Suprapubic skin (tissue), 4 donors: Measurements from ENCODE around the gene P2RY13.

ENCODE experiments used
- POLR2A ChIP-seq, 2 donors: fragments of 450-650 bp; IDR thresholded peaks; one replicate each; pipeline ENCODE4 v1.6.1; 2017; ENCODE audit warnings: antibody characterized with exemption in 2 of 2, mild to moderate bottlenecking in 2 of 2, moderate library complexity in 2 of 2
- POLR2AphosphoS5 ChIP-seq, 3 donors: sonication (generic); formaldehyde crosslinking; IDR thresholded peaks; one replicate each; pipeline ENCODE4 v1.6.1; 2017; ENCODE audit warnings: antibody characterized with exemption in 3 of 3
- TF ChIP-seq, protein P1 (sequence below), 2 donors: fragments of 200-600 bp in 1 of 2; fragments of 450-650 bp in 1 of 2; sonication (generic) in 1 of 2; IDR thresholded peaks; one replicate each; pipeline ENCODE4 v1.5.1; 2016 to 2019; ENCODE audit warnings: antibody characterized with exemption in 2 of 2, mild to moderate bottlenecking in 1 of 2, moderate library complexity in 1 of 2

DNA sequence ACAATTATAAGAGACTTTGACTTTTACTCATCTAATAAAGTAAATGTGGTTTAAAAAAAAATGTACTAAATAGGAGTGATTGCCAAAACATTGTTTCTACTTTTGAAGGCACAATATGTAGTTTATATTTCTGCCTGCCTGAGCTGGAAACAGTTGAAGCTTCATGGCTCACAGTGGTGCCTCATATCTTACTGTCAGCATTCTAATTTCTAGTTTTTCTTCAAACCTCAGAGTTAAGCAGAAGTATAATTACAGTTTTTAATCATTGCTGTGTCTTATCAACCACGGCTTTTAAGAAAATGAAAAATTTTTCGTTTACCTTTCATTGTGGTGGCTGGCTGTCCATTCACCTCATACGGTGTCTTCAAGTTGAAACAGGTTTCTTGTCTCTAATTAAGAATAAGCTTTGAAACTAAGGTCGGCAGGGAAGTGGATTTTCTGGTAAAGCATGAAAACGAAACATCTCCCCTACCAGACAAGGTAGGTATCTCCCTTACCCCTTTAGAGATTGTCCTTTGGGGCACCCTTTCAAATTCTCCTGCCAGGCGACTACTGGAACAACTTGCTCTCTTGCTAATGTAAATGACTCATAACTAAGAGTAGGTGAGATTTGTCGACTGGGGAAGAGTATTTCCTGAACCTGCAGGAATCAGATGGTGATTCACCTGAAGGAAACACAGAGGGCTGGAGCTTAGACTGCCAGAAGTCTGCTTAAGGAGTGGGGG is 12.9 kb downstream of the P2RY13 start, which contains the start of gene GPR87:
- TF ChIP-seq, protein P1, sequence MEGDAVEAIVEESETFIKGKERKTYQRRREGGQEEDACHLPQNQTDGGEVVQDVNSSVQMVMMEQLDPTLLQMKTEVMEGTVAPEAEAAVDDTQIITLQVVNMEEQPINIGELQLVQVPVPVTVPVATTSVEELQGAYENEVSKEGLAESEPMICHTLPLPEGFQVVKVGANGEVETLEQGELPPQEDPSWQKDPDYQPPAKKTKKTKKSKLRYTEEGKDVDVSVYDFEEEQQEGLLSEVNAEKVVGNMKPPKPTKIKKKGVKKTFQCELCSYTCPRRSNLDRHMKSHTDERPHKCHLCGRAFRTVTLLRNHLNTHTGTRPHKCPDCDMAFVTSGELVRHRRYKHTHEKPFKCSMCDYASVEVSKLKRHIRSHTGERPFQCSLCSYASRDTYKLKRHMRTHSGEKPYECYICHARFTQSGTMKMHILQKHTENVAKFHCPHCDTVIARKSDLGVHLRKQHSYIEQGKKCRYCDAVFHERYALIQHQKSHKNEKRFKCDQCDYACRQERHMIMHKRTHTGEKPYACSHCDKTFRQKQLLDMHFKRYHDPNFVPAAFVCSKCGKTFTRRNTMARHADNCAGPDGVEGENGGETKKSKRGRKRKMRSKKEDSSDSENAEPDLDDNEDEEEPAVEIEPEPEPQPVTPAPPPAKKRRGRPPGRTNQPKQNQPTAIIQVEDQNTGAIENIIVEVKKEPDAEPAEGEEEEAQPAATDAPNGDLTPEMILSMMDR (IDR thresholded peaks at IDR 0.05): no peak
- no peak for TF ChIP-seq POLR2AphosphoS5 (IDR thresholded peaks at IDR 0.05)
- no peak for TF ChIP-seq POLR2A (IDR thresholded peaks at IDR 0.05)
